Measurements from ENCODE around the gene TMEM161A. TPM values are rescaled to one million over a fixed set of nuclear protein-coding genes. Genes with fewer than 3 reads are reported as not detected.
A peak's percentile ranks its signal among the peaks of the same experiment; 100 is the strongest.

Gene TMEM161A
- total and polyA plus RNA-seq, 2 of the 13 experiments (the other 11 are each of a cell fraction or from before 2014, with no cell fraction given) = 25.9 to 31.4 TPM

DNA sequence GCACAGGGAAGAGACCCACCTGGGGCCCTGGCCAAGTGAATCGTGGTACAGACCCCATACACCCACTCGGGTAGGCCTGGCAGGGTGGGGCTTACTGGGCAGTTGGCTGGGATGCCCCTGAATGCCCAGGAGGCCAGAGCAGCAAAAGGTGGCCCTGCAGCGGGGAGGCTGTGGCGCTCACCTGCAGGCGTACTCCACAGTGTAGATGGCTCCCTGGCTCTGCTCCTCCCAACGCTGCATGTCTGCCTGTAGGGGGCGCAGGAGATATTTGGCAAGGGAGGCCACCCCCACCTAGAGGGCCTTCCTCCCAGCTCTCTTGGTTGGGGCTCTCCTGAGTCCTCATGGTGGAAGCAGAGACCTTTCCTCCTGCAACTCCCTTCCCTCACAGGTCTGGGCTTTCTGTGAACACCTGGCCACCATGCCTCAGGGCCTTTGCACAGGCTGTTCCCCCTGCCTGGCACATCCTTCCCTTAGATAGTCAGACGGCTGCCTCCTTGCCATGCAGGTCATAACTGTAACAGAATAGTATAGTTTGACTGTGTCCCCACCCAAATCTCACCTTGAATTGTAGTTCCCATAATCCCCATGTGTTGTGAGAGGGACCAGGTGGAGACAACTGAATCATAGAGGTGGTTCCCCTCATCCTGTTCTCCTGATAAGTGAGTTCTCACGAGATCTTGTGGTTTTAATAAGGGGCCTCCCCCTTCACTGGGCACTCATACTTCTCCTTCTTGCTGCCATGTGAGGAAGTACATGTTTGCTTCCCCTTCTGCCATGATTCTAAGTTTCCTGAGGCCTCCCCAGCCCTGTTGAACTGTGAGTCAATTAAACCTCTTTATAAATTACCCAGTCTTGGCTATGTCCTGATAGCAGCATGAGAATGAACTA lies 47.8 kb upstream of the TMEM161A start (continued):
- TF ChIP-seq ZNF773 (CRISPR knock-in tag; IDR thresholded peaks at IDR 0.05; ENCODE audit: borderline replicate concordance) = no peak
- no peak for TF ChIP-seq LCORL (IDR thresholded peaks at IDR 0.05)
- TF ChIP-seq LCORL (CRISPR knock-in tag; IDR thresholded peaks at IDR 0.05) = 0 out of 2 replicates have a peak, but pooled peaks have one; percentile 23
- peak; percentile 30; the same call in 1 of the 2 replicates for TF ChIP-seq SP5 (CRISPR knock-in tag; IDR thresholded peaks at IDR 0.05; ENCODE audit: borderline replicate concordance, low read depth)
- TF ChIP-seq, protein P1, sequence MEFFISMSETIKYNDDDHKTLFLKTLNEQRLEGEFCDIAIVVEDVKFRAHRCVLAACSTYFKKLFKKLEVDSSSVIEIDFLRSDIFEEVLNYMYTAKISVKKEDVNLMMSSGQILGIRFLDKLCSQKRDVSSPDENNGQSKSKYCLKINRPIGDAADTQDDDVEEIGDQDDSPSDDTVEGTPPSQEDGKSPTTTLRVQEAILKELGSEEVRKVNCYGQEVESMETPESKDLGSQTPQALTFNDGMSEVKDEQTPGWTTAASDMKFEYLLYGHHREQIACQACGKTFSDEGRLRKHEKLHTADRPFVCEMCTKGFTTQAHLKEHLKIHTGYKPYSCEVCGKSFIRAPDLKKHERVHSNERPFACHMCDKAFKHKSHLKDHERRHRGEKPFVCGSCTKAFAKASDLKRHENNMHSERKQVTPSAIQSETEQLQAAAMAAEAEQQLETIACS (CRISPR knock-in tag; IDR thresholded peaks at IDR 0.05) = no peak
- TF ChIP-seq ZNF276 (CRISPR knock-in tag; IDR thresholded peaks at IDR 0.05; ENCODE audit: low read depth) = no peak
- no peak for TF ChIP-seq SP1 (IDR thresholded peaks at IDR 0.05)
- peak; percentile 37; the same call in 1 of the 2 replicates for TF ChIP-seq SP1 (CRISPR knock-in tag; IDR thresholded peaks at IDR 0.05)
- no peak for TF ChIP-seq SNAPC2 (CRISPR knock-in tag; IDR thresholded peaks at IDR 0.05)
- TF ChIP-seq, protein P2, sequence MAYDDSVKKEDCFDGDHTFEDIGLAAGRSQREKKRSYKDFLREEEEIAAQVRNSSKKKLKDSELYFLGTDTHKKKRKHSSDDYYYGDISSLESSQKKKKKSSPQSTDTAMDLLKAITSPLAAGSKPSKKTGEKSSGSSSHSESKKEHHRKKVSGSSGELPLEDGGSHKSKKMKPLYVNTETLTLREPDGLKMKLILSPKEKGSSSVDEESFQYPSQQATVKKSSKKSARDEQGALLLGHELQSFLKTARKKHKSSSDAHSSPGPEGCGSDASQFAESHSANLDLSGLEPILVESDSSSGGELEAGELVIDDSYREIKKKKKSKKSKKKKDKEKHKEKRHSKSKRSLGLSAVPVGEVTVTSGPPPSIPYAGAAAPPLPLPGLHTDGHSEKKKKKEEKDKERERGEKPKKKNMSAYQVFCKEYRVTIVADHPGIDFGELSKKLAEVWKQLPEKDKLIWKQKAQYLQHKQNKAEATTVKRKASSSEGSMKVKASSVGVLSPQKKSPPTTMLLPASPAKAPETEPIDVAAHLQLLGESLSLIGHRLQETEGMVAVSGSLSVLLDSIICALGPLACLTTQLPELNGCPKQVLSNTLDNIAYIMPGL (CRISPR knock-in tag; IDR thresholded peaks at IDR 0.05; ENCODE audit: borderline replicate concordance in 1 of 2, low read depth in 1 of 2) = peak in 1 of 2 experiments; percentile 65; a peak in 3 of 4 replicates
- TF ChIP-seq ZMYM3 (CRISPR knock-in tag; IDR thresholded peaks at IDR 0.05) = peak; percentile 79
- TF ChIP-seq BORCS8-MEF2B (CRISPR knock-in tag; IDR thresholded peaks at IDR 0.05) = peak; percentile 71; the same call in 1 of the 2 replicates
- TF ChIP-seq ARID4A (CRISPR knock-in tag; IDR thresholded peaks at IDR 0.05; ENCODE audit: borderline replicate concordance) = peak; percentile 45; the same call in 1 of the 2 replicates
- TF ChIP-seq RARA (CRISPR knock-in tag; IDR thresholded peaks at IDR 0.05) = no peak
- no peak for TF ChIP-seq ZGPAT (CRISPR knock-in tag; IDR thresholded peaks at IDR 0.05)
- peak; percentile 43; the same call in 1 of the 2 replicates for TF ChIP-seq ZFX (CRISPR knock-in tag; IDR thresholded peaks at IDR 0.05; ENCODE audit: low read depth)
- 0 out of 2 replicates have a peak, but pooled peaks have one; percentile 23 for TF ChIP-seq SPEN (CRISPR knock-in tag; IDR thresholded peaks at IDR 0.05; ENCODE audit: low read depth)
- TF ChIP-seq HNRNPL (IDR thresholded peaks at IDR 0.05; ENCODE audit: low read depth, low read length) = 0 out of 2 replicates have a peak, but pooled peaks have one; percentile 57
